Mesendoderm (in vitro differentiated cells): ENCODE data around the gene LKAAEAR1.
A peak's percentile ranks its signal among the peaks of the same experiment; 100 is the strongest.

ENCODE experiments used
- DNase-seq: peaks from one replicate; pipeline ENCODE4 v3.0.0; 2013
- H2AK5ac ChIP-seq: 2 replicates; pipeline ENCODE4 v1.6.1; 2013; ENCODE audit warnings: low read length, inconsistent platforms
- H2BK120ac ChIP-seq: 2 replicates; pipeline ENCODE4 v1.6.1; 2013; ENCODE audit warnings: low read depth, mild to moderate bottlenecking, low read length, moderate library complexity, mixed read lengths
- H2BK15ac ChIP-seq: replicated peaks from 2 replicates; pipeline ENCODE4 v1.6.1; 2013; ENCODE audit warnings: low read depth, mild to moderate bottlenecking, moderate library complexity
- H2BK5ac ChIP-seq: 2 replicates; pipeline ENCODE4 v1.6.1; 2013; ENCODE audit warnings: low read length, inconsistent platforms
- H3K18ac ChIP-seq: 2 replicates; pipeline ENCODE4 v1.6.1; 2013; ENCODE audit warnings: mild to moderate bottlenecking, low read length, mixed read lengths
- H3K23ac ChIP-seq: one replicate; pipeline ENCODE4 v1.6.1; 2013; ENCODE audit warnings: low read length
- H3K27ac ChIP-seq: 2 replicates; pipeline ENCODE4 v1.5.1; 2013; ENCODE audit warnings: low read depth, mild to moderate bottlenecking, inconsistent platforms, low read length, moderate library complexity
- H3K27me3 ChIP-seq: 2 replicates; pipeline ENCODE4 v1.6.1; 2013; ENCODE audit warnings: low read length, control low read depth, mild to moderate bottlenecking, inconsistent platforms; ENCODE audit not compliant: insufficient read depth, poor library complexity
- H3K36me3 ChIP-seq: 2 replicates; pipeline ENCODE4 v1.6.1; 2013; ENCODE audit warnings: low read length, inconsistent platforms; ENCODE audit not compliant: control insufficient read depth, insufficient read depth
- H3K4ac ChIP-seq: one replicate; pipeline ENCODE4 v1.6.1; 2013; ENCODE audit warnings: low read depth, mild to moderate bottlenecking, low read length, moderate library complexity
- H3K4me1 ChIP-seq: 2 replicates; pipeline ENCODE4 v1.6.1; 2013; ENCODE audit warnings: low read depth, low read length, inconsistent platforms; ENCODE audit not compliant: control insufficient read depth
- H3K4me2 ChIP-seq: 2 replicates; pipeline ENCODE4 v1.6.1; 2013; ENCODE audit warnings: low read length
- H3K4me3 ChIP-seq: 2 replicates; pipeline ENCODE4 v1.5.1; 2013; ENCODE audit warnings: mild to moderate bottlenecking, low read length
- H3K56ac ChIP-seq: one replicate; pipeline ENCODE4 v1.6.1; 2013; ENCODE audit warnings: low read length
- H3K79me1 ChIP-seq: 2 replicates; pipeline ENCODE4 v1.6.1; 2013; ENCODE audit warnings: low read length, inconsistent platforms
- H3K79me2 ChIP-seq: 2 replicates; pipeline ENCODE4 v1.6.1; 2013; ENCODE audit warnings: mild to moderate bottlenecking, low read length; ENCODE audit not compliant: control insufficient read depth, insufficient read depth
- H3K9ac ChIP-seq: 2 replicates; pipeline ENCODE4 v1.6.1; 2013; ENCODE audit warnings: low read length, inconsistent platforms
- H4K5ac ChIP-seq: one replicate; pipeline ENCODE4 v1.6.1; 2013; ENCODE audit warnings: low read length
- H4K8ac ChIP-seq: one replicate; pipeline ENCODE4 v1.6.1; 2013; ENCODE audit warnings: low read depth, mild to moderate bottlenecking, control low read depth, low read length, moderate library complexity
- WGBS: extraction: QIAGEN DNeasy Blood & Tissue Kit; methylation state at CpG from one replicate; pipeline ENCODE4 v1.1.7; 2013; ENCODE audit warnings: low lambda C conversion rate, missing lambda C conversion rate; ENCODE audit not compliant: insufficient coverage; ENCODE audit errors: extremely low coverage; 5-methylcytosine and 5-hydroxymethylcytosine counted together

Gene LKAAEAR1

DNA sequence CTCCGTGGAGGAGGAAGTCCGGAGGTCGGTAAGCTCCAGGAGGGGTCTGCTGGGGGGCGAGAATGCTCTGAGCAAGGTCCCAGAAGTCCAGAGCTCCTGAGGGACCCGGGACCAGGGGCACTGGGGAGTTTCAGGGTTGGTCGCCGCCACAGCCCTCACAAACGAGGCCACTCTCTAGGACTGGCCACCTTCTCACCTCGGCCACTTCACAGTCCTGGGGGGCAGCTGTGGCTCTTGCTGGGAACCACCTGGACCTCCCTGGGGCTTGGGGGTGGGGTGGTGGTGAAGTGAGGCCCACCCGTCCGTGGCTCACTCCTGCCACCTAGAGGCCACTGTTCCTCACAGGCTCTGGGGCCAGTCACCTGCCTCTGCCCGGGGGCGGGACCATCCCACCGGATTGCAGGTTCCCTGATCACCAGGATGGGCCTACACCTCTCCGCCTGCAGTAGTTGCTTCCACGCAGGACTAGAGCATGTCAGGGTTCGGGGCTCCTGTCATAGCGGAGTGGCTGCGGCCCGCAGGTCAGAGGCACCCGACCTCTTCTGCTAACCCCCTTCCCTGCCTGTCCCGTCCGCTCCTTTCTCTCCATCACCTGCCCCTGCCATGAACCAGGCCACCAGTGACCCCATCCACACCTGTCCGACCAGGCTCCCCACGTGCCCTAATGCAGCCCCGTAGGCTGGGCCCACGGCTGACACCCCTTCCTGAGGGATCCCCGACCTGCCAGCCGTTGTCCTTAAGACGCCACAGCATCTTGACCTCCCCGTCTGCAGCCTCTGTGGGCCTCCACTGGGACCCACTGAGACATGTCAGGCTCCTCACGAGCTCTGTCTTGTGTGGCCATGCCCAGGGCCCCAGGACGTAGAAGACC, 26.3 kb downstream of the LKAAEAR1 start:
- Histone ChIP-seq H3K79me1 (no peaks in the 10 kb centered on the region), H3K27me3 (no peaks in the 10 kb centered on the region), H3K56ac (no peak overlapping the region), H4K5ac (no peak overlapping the region), H2AK5ac (no peak overlapping the region), H2BK120ac (no peak overlapping the region), H3K4me2 (no peak overlapping the region), H2BK15ac (no peak overlapping the region), H3K79me2 (no peaks in the 10 kb centered on the region), H3K4me3 (no peak overlapping the region), H3K4me1 (peaks cover 11% of the 10 kb centered on the region), H3K9ac (no peak overlapping the region), H3K23ac (no peak overlapping the region), H4K8ac (no peak overlapping the region), H3K18ac (no peak overlapping the region), H3K27ac (no peak overlapping the region), H3K36me3 (no peaks in the 10 kb centered on the region), H2BK5ac (no peak overlapping the region), H3K4ac (no peak overlapping the region)
- WGBS, result no CpG with 5 or more reads among the region's 33 CpGs
- DNase-seq, result peak; percentile 84

DNA sequence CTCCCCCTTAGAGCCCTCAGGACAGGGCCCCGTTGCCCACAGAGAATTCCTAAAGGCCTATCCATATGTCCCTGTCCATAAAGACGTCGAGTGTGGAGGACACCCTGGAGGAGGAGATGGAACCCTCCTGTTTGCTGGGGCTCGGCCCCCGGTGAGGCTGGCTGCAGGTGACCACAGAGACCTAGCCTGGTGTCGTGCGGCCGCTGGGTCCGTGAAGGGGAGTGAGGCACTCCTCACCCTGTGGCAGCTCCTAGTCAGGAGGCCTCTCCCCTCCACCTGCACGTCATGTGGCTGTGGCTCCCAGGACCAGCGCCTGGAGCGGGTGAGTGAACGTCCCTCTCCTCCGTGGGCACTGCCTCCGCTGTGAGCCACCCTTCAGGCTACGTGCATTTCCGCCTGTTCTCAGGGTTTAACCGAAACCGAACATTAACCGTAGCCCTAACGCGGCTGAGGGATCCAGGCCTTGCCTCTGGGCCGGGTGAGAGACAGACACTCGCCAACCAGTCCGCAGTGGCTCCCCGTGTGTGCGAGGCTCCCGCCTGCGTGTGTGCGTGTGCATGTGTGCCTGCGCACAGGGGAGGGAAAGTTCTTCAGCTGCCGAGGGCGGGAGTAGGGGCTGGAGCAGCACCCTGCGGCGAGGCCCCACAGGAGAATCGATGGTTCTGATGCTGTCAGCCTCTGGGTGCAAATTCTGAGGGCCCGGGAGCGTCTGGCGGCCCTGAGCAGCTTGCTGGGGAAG, 27.1 kb downstream of the LKAAEAR1 start:
- Histone ChIP-seq H3K79me2 (no peaks in the 10 kb centered on the region), H4K8ac (no peak overlapping the region), H3K4me3 (no peak overlapping the region), H2BK5ac (no peak overlapping the region), H3K4me1 (peaks cover 11% of the 10 kb centered on the region), H3K23ac (no peak overlapping the region), H4K5ac (no peak overlapping the region), H3K36me3 (no peaks in the 10 kb centered on the region), H3K9ac (peak overlapping the region; percentile 20), H2BK15ac (no peak overlapping the region), H3K27me3 (no peaks in the 10 kb centered on the region), H3K79me1 (no peaks in the 10 kb centered on the region), H3K27ac (no peak overlapping the region), H3K4ac (no peak overlapping the region), H2BK120ac (no peak overlapping the region), H3K56ac (peak overlapping the region; percentile 73), H3K18ac (no peak overlapping the region), H2AK5ac (no peak overlapping the region), H3K4me2 (no peak overlapping the region)
- WGBS, result no CpG with 5 or more reads among the region's 39 CpGs
- no peak for DNase-seq

DNA sequence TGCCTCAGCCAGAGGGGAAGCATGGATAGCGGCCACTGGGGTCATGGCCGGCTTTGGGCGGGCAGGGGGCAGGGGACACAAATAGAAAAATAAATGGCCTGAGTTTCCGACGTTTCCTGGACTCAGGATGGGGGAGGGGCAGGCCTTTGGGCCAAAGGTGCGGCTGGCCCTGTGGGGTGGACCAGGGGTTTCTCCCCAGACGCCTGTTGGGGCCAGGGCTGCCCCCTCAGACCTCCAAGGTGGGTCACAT, 27.6 kb downstream of the LKAAEAR1 start:
- no peak for DNase-seq
- Histone ChIP-seq H3K27me3 (no peaks in the 10 kb centered on the region), H3K4me1 (peaks cover 11% of the 10 kb centered on the region), H3K79me2 (no peaks in the 10 kb centered on the region), H3K4me2 (no peak overlapping the region), H2BK120ac (no peak overlapping the region), H3K9ac (no peak overlapping the region), H3K4ac (no peak overlapping the region), H2BK15ac (no peak overlapping the region), H4K5ac (no peak overlapping the region), H3K56ac (peak overlapping the region; percentile 73), H3K79me1 (no peaks in the 10 kb centered on the region), H2BK5ac (no peak overlapping the region), H3K27ac (no peak overlapping the region), H4K8ac (no peak overlapping the region), H2AK5ac (no peak overlapping the region), H3K23ac (no peak overlapping the region), H3K18ac (no peak overlapping the region), H3K36me3 (no peaks in the 10 kb centered on the region), H3K4me3 (no peak overlapping the region)
- WGBS, result no CpG with 5 or more reads among the region's 7 CpGs

DNA sequence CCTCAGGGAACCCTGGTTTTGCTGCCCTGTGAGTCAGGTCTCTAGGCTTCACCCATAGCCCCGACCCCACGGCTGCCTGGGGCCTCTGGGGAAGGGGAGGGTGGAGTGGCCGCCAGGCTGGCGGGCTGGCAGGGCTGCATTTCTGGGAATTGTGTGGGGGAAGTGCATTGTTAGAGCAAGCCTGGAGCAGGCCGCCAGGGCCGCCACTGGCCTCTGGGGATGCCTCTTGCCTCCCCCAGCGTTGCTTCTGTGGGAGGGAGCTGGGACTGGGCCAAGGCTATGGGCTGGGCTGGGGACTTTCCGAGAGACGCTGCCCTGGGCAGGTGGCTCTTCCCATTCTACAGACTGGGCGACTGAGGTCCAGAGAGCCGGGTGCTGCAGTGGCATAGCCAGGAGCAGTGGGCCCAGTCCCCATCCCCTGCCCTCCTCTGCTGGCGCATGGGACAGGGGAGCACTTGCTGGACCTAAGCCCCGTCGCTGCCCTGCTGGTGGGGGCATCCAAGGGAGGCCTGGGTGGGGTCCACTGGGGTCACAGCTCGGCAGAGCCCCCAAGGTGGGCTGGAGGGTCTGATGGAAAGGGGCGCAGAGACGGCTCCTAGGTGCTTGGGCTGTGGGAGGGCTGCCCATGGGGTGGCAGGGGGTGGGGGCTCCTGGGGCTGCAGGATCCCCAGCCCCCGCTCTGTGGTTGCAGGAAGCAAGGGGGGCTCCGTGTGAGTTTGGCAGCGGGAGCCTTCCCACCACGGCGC, 28.1 kb downstream of the LKAAEAR1 start:
- H3K79me2 ChIP-seq, result no peaks in the 10 kb centered on the region
- no peak overlapping the region for H3K4me2 ChIP-seq
- peak overlapping the region; percentile 11 for H3K18ac ChIP-seq
- no peak overlapping the region for H4K8ac ChIP-seq
- no peak overlapping the region for H4K5ac ChIP-seq
- peaks cover 11% of the 10 kb centered on the region for H3K4me1 ChIP-seq
- no CpG with 5 or more reads among the region's 22 CpGs for WGBS
- H3K27me3 ChIP-seq, result no peaks in the 10 kb centered on the region
- no peaks in the 10 kb centered on the region for H3K79me1 ChIP-seq
- H3K9ac ChIP-seq, result no peak overlapping the region
- H2BK120ac ChIP-seq, result no peak overlapping the region
- H3K27ac ChIP-seq, result no peak overlapping the region
- H3K23ac ChIP-seq, result no peak overlapping the region
- H2BK15ac ChIP-seq, result no peak overlapping the region
- no peak overlapping the region for H3K56ac ChIP-seq
- no peak overlapping the region for H3K4ac ChIP-seq
- H3K36me3 ChIP-seq, result no peaks in the 10 kb centered on the region
- H2BK5ac ChIP-seq, result no peak overlapping the region
- no peak overlapping the region for H2AK5ac ChIP-seq
- DNase-seq, result peak; percentile 52
- no peak overlapping the region for H3K4me3 ChIP-seq

DNA sequence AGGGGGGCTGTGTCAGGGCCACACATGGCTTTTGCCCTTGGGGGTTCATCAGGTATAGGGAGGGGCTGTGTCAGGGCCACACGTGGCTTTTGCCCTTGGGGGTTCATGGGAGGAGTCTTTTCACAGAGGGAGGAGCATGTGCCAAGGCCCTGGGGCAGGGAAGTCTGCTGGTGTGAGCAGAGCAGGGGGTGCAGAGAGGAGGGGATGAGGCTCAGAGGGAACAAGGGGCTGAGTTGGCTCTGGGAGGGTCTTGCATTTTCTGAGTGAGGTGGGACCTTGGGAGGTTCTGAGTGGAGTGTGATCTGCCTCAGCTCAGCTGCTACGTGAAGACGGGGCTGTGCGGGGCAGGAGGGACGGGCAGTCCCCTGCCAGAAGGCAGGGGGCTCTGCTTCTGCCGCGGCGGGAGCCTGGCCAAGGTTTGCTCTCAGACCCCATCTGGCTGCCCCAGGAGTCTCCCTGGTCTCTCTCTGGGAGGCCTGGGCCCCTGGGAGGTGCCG, 28.8 kb downstream of the LKAAEAR1 start:
- H3K36me3 ChIP-seq, result no peaks in the 10 kb centered on the region

More for the DNA sequence above, 28.8 kb downstream of the LKAAEAR1 start:
- H3K79me1 ChIP-seq, result no peaks in the 10 kb centered on the region
- no peaks in the 10 kb centered on the region for H3K79me2 ChIP-seq
- no peak overlapping the region for H4K8ac ChIP-seq
- H3K23ac ChIP-seq, result no peak overlapping the region
- H2BK5ac ChIP-seq, result no peak overlapping the region
- DNase-seq, result no peak
- no CpG with 5 or more reads among the region's 9 CpGs for WGBS
- peak overlapping the region; percentile 82 for H2AK5ac ChIP-seq
- no peak overlapping the region for H3K4me2 ChIP-seq
- no peaks in the 10 kb centered on the region for H3K27me3 ChIP-seq
- H3K9ac ChIP-seq, result no peak overlapping the region
- H2BK120ac ChIP-seq, result no peak overlapping the region
- H3K4me1 ChIP-seq, result peaks cover 11% of the 10 kb centered on the region
- peak overlapping the region; percentile 11 for H3K18ac ChIP-seq
- peak overlapping the region; percentile 42 for H3K56ac ChIP-seq
- no peak overlapping the region for H2BK15ac ChIP-seq
- H4K5ac ChIP-seq, result no peak overlapping the region
- H3K4me3 ChIP-seq, result no peak overlapping the region
- no peak overlapping the region for H3K4ac ChIP-seq
- H3K27ac ChIP-seq, result no peak overlapping the region
